Panc1 (cell line): Measurements from ENCODE around the gene NFKB1. TPM values are rescaled to one million over a fixed set of nuclear protein-coding genes. Genes with fewer than 3 reads are reported as not detected.
A peak's percentile ranks its signal among the peaks of the same experiment; 100 is the strongest.
"Not testable (repeated sequence)": the region's sequence is repeated elsewhere in the genome, so short reads cannot be mapped to it uniquely, and the experiment has no call there.

Experiments used
- ATAC-seq: fragments of 200-7000 bp; cut with Tn5 transposase; 2 replicates; pipeline ENCODE4 v1.9.1; 2020; ENCODE audit warnings: mild to moderate bottlenecking, moderate library complexity
- BruUV-seq: library from RNA; stranded (reverse); fragments of 400-500 nt; replicated peaks from 2 replicates; lab custom pipeline; 2021; lab: Mats Ljungman, UMichigan
- CTCF ChIA-PET: fragments of 300-600 bp; sonication (Branson Sonifier 250); formaldehyde crosslinking; loops from one replicate; lab custom pipeline; 2022; ENCODE audit warnings: antibody characterized with exemption; lab: Charles Lee
- POLR2A ChIA-PET: fragments of 300-600 bp; sonication (Branson Sonifier 250); formaldehyde crosslinking; loops from one replicate; lab custom pipeline; 2022; ENCODE audit warnings: antibody characterized with exemption; lab: Charles Lee
- DNase-seq: peaks from one replicate; pipeline ENCODE4 v3.0.0-alpha.2; 2010; ENCODE audit warnings: low read depth, low spot score
- H3K27ac ChIP-seq: 2 replicates; pipeline ENCODE4 v1.5.1; 2011; ENCODE audit warnings: mild to moderate bottlenecking, low read length, inconsistent platforms
- H3K27me3 ChIP-seq: fragments of 200-500 bp; sonication (Bioruptor generic); 2 replicates; pipeline ENCODE4 v1.6.0; 2014; ENCODE audit warnings: low read length, inconsistent platforms; ENCODE audit not compliant: control insufficient read depth, insufficient read depth
- H3K36me3 ChIP-seq: fragments of 200-500 bp; sonication (Bioruptor generic); 2 replicates; pipeline ENCODE4 v1.5.1; 2014; ENCODE audit warnings: inconsistent platforms, mild to moderate bottlenecking, low read length, moderate library complexity; ENCODE audit not compliant: control insufficient read depth, insufficient read depth
- H3K4me1 ChIP-seq: 2 replicates; pipeline ENCODE4 v1.5.1; 2011; ENCODE audit warnings: inconsistent platforms, mild to moderate bottlenecking, low read length, moderate library complexity; ENCODE audit not compliant: control insufficient read depth, insufficient read depth
- H3K4me3 ChIP-seq, 2 experiments: 2 replicates each; pipeline ENCODE4 v1.5.1; 2011 to 2012; ENCODE audit warnings: low read depth in 2 of 2, low read length in 2 of 2, mild to moderate bottlenecking in 2 of 2, inconsistent platforms in 1 of 2, moderate library complexity in 1 of 2
- H3K9me3 ChIP-seq: fragments of 200-500 bp; sonication (Bioruptor generic); 2 replicates; pipeline ENCODE4 v1.5.1; 2014; ENCODE audit warnings: low read depth, mild to moderate bottlenecking, inconsistent platforms, low read length, moderate library complexity; ENCODE audit not compliant: control insufficient read depth, insufficient read depth
- POLR2AphosphoS5 ChIP-seq: IDR thresholded peaks from 2 replicates; pipeline ENCODE4 v1.6.1; 2012; ENCODE audit warnings: mild to moderate bottlenecking, low read depth, low read length, moderate library complexity
- SIN3A ChIP-seq: IDR thresholded peaks from 2 replicates; pipeline ENCODE4 v1.6.1; 2012; ENCODE audit warnings: low read depth, mild to moderate bottlenecking, low read length, moderate library complexity, borderline replicate concordance; ENCODE audit not compliant: insufficient read depth
- TCF7L2 ChIP-seq: IDR thresholded peaks from 2 replicates; pipeline ENCODE4 v1.6.1; 2011; ENCODE audit warnings: mild to moderate bottlenecking, low read depth, low read length, inconsistent platforms
- in situ Hi-C: cut with HindIII; loops from 2 replicates; pipeline ENCODE4 v1.10.0; 2016; ENCODE audit warnings: low sequenced_read_pairs, low pct_unique_long_range_greater_than_20kb
- intact Hi-C: fragments of 100-400 bp; cut with micrococcal nuclease; formaldehyde crosslinking; loops from one replicate; pipeline ENCODE4 v1.10.0; 2022; ENCODE audit not compliant: unreplicated experiment
- total RNA-seq: library from RNA; stranded (reverse); gene quantifications from one replicate; pipeline ENCODE4 v1.2.1, GENCODE V29; 2021; ENCODE audit not compliant: unreplicated experiment
- TF ChIP-seq, protein P1 (sequence below), 2 experiments: IDR thresholded peaks; 2 replicates each; pipeline ENCODE4 v1.6.1; 2011 to 2012; ENCODE audit warnings: low read depth in 2 of 2, control low read depth in 1 of 2, low read length in 1 of 2, mild to moderate bottlenecking in 1 of 2, moderate library complexity in 1 of 2; ENCODE audit not compliant: insufficient read depth in 1 of 2
- TF ChIP-seq, protein P2 (sequence below): fragments of 450-650 bp; IDR thresholded peaks from 2 replicates; pipeline ENCODE4 v1.5.1; 2017; ENCODE audit warnings: mild to moderate bottlenecking

The NFKB1 gene
- total RNA-seq, 1 experiment from 2014 or later, result 29.0 TPM

DNA sequence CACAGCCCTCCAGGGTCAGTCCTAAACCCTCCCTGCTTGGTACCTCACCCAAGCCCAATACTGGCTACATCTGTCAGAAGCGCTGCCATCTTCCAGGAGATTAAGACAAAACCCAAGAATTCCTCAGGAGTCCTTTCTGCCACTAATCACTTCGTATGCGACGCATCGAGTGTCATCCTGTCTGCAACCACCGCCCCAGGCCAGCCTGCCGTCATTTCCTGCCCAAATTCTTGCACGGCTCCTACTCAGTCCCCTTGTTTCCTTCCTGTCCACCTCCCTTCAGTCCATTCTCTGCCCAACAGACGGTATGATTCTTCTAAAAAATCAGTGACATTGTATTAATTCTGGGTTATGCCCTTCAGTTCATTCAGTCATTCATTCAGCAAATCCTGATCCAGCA, 113.6 kb downstream of the NFKB1 start:
- DNase-seq (no peak), ATAC-seq (no peak)
- intact Hi-C loops, result loop anchor here (10.0 kb wide), 1 partner anchor 170 kb away; no protein-coding TSS in a partner anchor
- Histone ChIP-seq H3K9me3 (no peaks in the 10 kb centered on the region), H3K27ac (no peak overlapping the region), H3K4me1 (no peaks in the 10 kb centered on the region), H3K27me3 (no peaks in the 10 kb centered on the region), H3K36me3 (peaks cover 8% of the 10 kb centered on the region), H3K4me3 (no peak overlapping the region)
- TF ChIP-seq, protein P1, sequence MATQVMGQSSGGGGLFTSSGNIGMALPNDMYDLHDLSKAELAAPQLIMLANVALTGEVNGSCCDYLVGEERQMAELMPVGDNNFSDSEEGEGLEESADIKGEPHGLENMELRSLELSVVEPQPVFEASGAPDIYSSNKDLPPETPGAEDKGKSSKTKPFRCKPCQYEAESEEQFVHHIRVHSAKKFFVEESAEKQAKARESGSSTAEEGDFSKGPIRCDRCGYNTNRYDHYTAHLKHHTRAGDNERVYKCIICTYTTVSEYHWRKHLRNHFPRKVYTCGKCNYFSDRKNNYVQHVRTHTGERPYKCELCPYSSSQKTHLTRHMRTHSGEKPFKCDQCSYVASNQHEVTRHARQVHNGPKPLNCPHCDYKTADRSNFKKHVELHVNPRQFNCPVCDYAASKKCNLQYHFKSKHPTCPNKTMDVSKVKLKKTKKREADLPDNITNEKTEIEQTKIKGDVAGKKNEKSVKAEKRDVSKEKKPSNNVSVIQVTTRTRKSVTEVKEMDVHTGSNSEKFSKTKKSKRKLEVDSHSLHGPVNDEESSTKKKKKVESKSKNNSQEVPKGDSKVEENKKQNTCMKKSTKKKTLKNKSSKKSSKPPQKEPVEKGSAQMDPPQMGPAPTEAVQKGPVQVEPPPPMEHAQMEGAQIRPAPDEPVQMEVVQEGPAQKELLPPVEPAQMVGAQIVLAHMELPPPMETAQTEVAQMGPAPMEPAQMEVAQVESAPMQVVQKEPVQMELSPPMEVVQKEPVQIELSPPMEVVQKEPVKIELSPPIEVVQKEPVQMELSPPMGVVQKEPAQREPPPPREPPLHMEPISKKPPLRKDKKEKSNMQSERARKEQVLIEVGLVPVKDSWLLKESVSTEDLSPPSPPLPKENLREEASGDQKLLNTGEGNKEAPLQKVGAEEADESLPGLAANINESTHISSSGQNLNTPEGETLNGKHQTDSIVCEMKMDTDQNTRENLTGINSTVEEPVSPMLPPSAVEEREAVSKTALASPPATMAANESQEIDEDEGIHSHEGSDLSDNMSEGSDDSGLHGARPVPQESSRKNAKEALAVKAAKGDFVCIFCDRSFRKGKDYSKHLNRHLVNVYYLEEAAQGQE (IDR thresholded peaks at IDR 0.05; ENCODE audit: insufficient read depth in 1 of 2, low read depth in 2 of 2, low read length in 1 of 2), result no peak
- TF ChIP-seq TCF7L2, result no peak
- TF ChIP-seq SIN3A, result no peak
- in situ Hi-C loops, result no loop called here
- no TSS peak for BruUV-seq
- POLR2A ChIA-PET, result no interaction called here
- CTCF ChIA-PET, result no interaction called here

DNA sequence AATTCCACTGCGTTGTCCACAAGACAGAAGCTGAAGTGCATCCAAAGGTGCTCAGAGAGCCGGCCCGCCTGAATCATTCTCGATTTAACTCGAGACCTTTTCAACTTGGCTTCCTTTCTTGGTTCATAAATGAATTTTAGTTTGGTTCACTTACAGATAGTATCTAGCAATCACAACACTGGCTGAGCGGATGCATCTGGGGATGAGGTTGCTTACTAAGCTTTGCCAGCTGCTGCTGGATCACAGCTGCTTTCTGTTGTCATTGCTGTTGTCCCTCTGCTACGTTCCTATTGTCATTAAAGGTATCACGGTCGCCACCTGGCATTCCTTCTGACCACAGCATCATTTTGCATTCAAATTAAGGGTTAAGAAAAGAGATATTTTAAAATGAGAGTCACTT, 115.5 kb downstream of the NFKB1 start:
- Histone ChIP-seq H3K27ac (no peak overlapping the region), H3K27me3 (no peaks in the 10 kb centered on the region)
- no peak for ATAC-seq

DNA sequence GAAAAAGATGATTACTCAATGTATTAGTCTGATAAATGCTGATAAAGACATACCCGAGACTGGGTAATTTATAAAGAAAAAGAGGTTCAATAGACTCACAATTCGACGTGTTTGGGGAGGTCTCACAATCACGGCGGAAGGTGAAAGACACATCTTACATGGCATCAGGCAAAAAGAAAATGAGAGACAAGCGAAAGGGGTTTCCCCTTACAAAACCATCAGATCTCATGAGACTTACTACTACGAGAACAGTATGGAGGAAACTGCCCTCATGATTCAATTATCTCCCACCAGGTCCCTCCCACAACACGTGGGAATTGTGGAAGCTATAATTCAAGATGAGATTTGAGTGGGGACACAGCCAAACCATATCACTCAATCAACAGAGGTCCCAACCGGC, 117.9 kb downstream of the NFKB1 start:
- H3K4me1 ChIP-seq, ATAC-seq, H3K27ac ChIP-seq, H3K9me3 ChIP-seq, H3K4me3 ChIP-seq, CTCF ChIA-PET, DNase-seq, H3K27me3 ChIP-seq, POLR2A ChIA-PET, H3K36me3 ChIP-seq, in situ Hi-C loops, BruUV-seq: not testable (repeated sequence)
- intact Hi-C loops, result loop anchor here (10.0 kb wide), 1 partner anchor 174 kb away; no protein-coding TSS in a partner anchor

More for the DNA sequence above, 115.5 kb downstream of the NFKB1 start:
- ChIA-PET CTCF (no interaction called here), POLR2A (no interaction called here)
- no TSS peak for BruUV-seq
- Histone ChIP-seq H3K9me3 (no peaks in the 10 kb centered on the region), H3K4me1 (peaks cover 6% of the 10 kb centered on the region; the same call in 1 of the 2 replicates), H3K36me3 (peaks cover 5% of the 10 kb centered on the region), H3K4me3 (no peak overlapping the region)
- DNase-seq, result no peak
- in situ Hi-C loops, result no loop called here
- intact Hi-C loops, result loop anchor here (10.0 kb wide), 1 partner anchor 172 kb away; no protein-coding TSS in a partner anchor
- TF ChIP-seq SIN3A (no peak), POLR2AphosphoS5 (no peak), TCF7L2 (no peak)
- TF ChIP-seq, protein P1 (IDR thresholded peaks at IDR 0.05; ENCODE audit: insufficient read depth in 1 of 2, low read depth in 2 of 2, low read length in 1 of 2), result no peak
- TF ChIP-seq, protein P2, sequence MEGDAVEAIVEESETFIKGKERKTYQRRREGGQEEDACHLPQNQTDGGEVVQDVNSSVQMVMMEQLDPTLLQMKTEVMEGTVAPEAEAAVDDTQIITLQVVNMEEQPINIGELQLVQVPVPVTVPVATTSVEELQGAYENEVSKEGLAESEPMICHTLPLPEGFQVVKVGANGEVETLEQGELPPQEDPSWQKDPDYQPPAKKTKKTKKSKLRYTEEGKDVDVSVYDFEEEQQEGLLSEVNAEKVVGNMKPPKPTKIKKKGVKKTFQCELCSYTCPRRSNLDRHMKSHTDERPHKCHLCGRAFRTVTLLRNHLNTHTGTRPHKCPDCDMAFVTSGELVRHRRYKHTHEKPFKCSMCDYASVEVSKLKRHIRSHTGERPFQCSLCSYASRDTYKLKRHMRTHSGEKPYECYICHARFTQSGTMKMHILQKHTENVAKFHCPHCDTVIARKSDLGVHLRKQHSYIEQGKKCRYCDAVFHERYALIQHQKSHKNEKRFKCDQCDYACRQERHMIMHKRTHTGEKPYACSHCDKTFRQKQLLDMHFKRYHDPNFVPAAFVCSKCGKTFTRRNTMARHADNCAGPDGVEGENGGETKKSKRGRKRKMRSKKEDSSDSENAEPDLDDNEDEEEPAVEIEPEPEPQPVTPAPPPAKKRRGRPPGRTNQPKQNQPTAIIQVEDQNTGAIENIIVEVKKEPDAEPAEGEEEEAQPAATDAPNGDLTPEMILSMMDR, result no peak

DNA sequence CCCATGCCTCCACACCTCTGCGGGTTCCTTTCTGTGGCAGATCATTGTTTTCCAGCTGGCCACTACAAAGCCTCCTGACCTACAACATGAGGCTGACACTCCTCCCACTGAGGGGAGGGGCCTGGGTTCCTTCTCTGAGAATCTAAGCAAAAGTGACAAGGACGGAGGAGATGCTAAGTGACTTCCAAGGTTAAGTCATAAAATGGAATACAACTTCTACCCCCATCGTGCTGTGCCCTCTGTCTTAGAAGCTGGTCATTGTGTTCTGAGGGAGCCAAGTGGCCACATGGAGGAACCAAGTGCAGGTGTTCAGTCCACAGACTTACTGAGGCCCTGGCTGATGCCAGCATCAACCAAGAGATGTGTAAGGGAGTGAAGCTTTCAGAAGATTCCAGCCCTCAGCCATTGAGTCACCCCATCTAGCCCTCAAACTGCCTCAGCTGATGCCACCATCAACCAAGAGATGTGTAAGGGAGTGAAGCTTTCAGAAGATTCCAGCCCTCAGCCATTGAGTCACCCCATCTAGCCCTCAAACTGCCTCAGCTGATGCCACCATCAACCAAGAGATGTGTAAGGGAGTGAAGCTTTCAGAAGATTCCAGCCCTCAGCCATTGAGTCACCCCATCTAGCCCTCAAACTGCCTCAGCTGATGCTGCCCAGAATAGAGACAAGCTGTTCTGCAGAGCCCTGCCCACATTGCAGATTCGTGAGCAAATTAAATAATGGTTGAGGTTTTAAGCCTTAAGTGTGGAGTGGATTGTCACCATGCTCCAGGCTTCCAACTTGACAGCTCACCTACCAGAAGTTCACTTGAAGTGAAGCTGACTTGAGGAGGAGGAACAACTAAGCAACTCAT, 118.8 kb downstream of the NFKB1 start:
- H3K27ac ChIP-seq, H3K4me1 ChIP-seq, H3K4me3 ChIP-seq, DNase-seq, H3K27me3 ChIP-seq, BruUV-seq, H3K36me3 ChIP-seq, in situ Hi-C loops, H3K9me3 ChIP-seq: not testable (repeated sequence)
- ChIA-PET CTCF (interaction anchor here (1.2 to 1.5 kb wide), 2 partner anchors 208 to 480 kb away, joined by 3 read pairs; partner anchors contain the start of gene BDH2), POLR2A (interaction anchor here (0.7 kb wide), 1 partner anchor 391 kb away, joined by 3 read pairs; no protein-coding TSS in a partner anchor)
- 0 out of 2 replicates have a peak, but pooled peaks have one; percentile 31 for ATAC-seq
- intact Hi-C loops, result loop anchor here (2.0 to 10.0 kb wide), 4 partner anchors 175 to 477 kb away; partner anchors contain the start of gene BDH2
